Neural cell (in vitro differentiated cells): ENCODE results near the gene NUP58.

Experiments
- CTCF ChIP-seq: fragments of 450-650 bp; IDR thresholded peaks from 2 replicates; pipeline ENCODE4 v1.5.1; 2014; ENCODE audit warnings: antibody characterized with exemption, mild to moderate bottlenecking, moderate library complexity; ENCODE audit not compliant: poor library complexity, severe bottlenecking
- EP300 ChIP-seq: fragments of 450-650 bp; conservative IDR thresholded peaks from 2 replicates; pipeline ENCODE4 v1.6.1; 2014; ENCODE audit warnings: antibody characterized with exemption, mild to moderate bottlenecking, moderate library complexity; ENCODE audit not compliant: poor library complexity, severe bottlenecking
- EZH2 ChIP-seq: fragments of 200-600, 300-800 bp; shearing (Covaris generic), sonication (generic); IDR thresholded peaks from 2 replicates; pipeline ENCODE4 v1.6.1; 2014; ENCODE audit warnings: antibody characterized with exemption, low read length, borderline replicate concordance, mild to moderate bottlenecking; ENCODE audit not compliant: insufficient read depth, poor library complexity, severe bottlenecking
- MXI1 ChIP-seq: fragments of 450-650 bp; conservative IDR thresholded peaks from 2 replicates; pipeline ENCODE4 v1.6.1; 2014; ENCODE audit warnings: antibody characterized with exemption, mild to moderate bottlenecking; ENCODE audit not compliant: poor library complexity, severe bottlenecking
- POLR2AphosphoS5 ChIP-seq: IDR thresholded peaks from 2 replicates; pipeline ENCODE4 v1.6.1; 2012
- REST ChIP-seq: IDR thresholded peaks from 2 replicates; pipeline ENCODE4 v1.6.1; 2012; ENCODE audit warnings: borderline replicate concordance
- TAF1 ChIP-seq: IDR thresholded peaks from 2 replicates; pipeline ENCODE4 v1.6.1; 2012; ENCODE audit warnings: low read depth

GRCh38 chr13:25288966-25289365 lies 12.5 kb upstream of the NUP58 start:
- TF ChIP-seq REST (no peak), EZH2 (no peak), CTCF (no peak), EP300 (no peak), MXI1 (no peak), POLR2AphosphoS5 (no peak), TAF1 (no peak)
